HG03064 (cell line): ENCODE measurements around the gene DOK7.
"Not testable (repeated sequence)": the region's sequence is repeated elsewhere in the genome, so short reads cannot be mapped to it uniquely, and the experiment has no call there.

ENCODE experiments used
- ATAC-seq: cut with Tn5 transposase; IDR thresholded peaks from one replicate; pipeline ENCODE4 v1.9.1; 2021; ENCODE audit warnings: low read depth; ENCODE audit not compliant: unreplicated experiment

The DOK7 gene

GRCh38 chr4:3441501-3442459 is 21.3 kb upstream of the DOK7 start, which contains the start of gene HGFAC:
Gene HGFAC, plus strand, starts transcription at chr4:3441968. Its CDS starts 34 bp downstream, at chr4:3442002.
- ATAC-seq: no peak

GRCh38 chr4:3442460-3442958 is 20.6 kb upstream of the DOK7 start:
- ATAC-seq: no peak

- no peak for ATAC-seq
Observed at GRCh38 chr4:3442959-3443749, 20.0 kb upstream of the DOK7 start.

GRCh38 chr4:3443750-3444309 is 19.3 kb upstream of the DOK7 start:
- ATAC-seq: no peak

GRCh38 chr4:3444351-3445110 is 18.6 kb upstream of the DOK7 start:
- no peak for ATAC-seq

GRCh38 chr4:3445111-3445820 is 17.8 kb upstream of the DOK7 start:
- no peak for ATAC-seq

- no peak for ATAC-seq
Observed at GRCh38 chr4:3445829-3446545, 17.1 kb upstream of the DOK7 start.

- no peak for ATAC-seq
Observed at GRCh38 chr4:3446631-3447320, 16.3 kb upstream of the DOK7 start.

GRCh38 chr4:3447431-3448395 is 15.4 kb upstream of the DOK7 start:
- ATAC-seq: no peak

- ATAC-seq: no peak
Observed at GRCh38 chr4:3449047-3449573, 14.0 kb upstream of the DOK7 start.

- ATAC-seq: no peak
Observed at GRCh38 chr4:3449574-3450534, 13.3 kb upstream of the DOK7 start.

- no peak for ATAC-seq
Observed at GRCh38 chr4:3450643-3451042, 12.5 kb upstream of the DOK7 start.

- no peak for ATAC-seq
Observed at GRCh38 chr4:3451956-3452355, 11.2 kb upstream of the DOK7 start.

GRCh38 chr4:3452376-3452775 is 10.7 kb upstream of the DOK7 start:
- ATAC-seq: no peak

GRCh38 chr4:3455596-3455995 is 7.5 kb upstream of the DOK7 start:
- ATAC-seq: not testable (repeated sequence)

- no peak for ATAC-seq
Observed at GRCh38 chr4:3458371-3458770, 4.7 kb upstream of the DOK7 start.
